ENCODE data around the gene DBP. TPM values are rescaled to one million over a fixed set of nuclear protein-coding genes. Genes with fewer than 3 reads are reported as not detected.

The DBP gene
- total RNA-seq, 6 donors from 2014 or later, result 5.2 to 25.4 (median 10.0) TPM

DNA sequence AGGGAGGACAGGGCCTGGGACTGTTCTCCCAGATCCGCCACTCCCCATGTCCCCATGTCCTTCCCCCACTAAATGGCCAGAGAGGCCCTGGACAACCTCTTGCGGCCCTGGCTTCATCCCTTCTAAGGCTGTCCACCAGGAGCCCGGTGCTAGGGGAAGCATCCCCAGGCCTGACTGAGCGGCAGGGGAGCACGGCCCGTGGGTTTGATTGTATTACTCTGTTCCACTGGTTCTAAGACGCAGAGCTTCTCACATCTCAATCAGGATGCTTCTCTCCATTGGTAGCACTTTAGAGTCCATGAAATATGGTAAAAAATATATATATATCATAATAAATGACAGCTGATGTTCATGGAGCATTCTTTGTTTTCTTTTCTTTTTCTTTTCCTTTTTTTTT is 29.8 kb downstream of the DBP start:
- 90 to 91% methylated on average over 4 to 7 of the region's 7 CpGs for WGBS, 2 donors
- TF ChIP-seq EP300 (IDR thresholded peaks at IDR 0.05), result no peak
- TF ChIP-seq, protein P1, sequence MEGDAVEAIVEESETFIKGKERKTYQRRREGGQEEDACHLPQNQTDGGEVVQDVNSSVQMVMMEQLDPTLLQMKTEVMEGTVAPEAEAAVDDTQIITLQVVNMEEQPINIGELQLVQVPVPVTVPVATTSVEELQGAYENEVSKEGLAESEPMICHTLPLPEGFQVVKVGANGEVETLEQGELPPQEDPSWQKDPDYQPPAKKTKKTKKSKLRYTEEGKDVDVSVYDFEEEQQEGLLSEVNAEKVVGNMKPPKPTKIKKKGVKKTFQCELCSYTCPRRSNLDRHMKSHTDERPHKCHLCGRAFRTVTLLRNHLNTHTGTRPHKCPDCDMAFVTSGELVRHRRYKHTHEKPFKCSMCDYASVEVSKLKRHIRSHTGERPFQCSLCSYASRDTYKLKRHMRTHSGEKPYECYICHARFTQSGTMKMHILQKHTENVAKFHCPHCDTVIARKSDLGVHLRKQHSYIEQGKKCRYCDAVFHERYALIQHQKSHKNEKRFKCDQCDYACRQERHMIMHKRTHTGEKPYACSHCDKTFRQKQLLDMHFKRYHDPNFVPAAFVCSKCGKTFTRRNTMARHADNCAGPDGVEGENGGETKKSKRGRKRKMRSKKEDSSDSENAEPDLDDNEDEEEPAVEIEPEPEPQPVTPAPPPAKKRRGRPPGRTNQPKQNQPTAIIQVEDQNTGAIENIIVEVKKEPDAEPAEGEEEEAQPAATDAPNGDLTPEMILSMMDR (IDR thresholded peaks at IDR 0.05), result no peak
- no peak for TF ChIP-seq POLR2AphosphoS5 (IDR thresholded peaks at IDR 0.05)
- peak in 1 of 2 donors; percentile 51 for DNase-seq
- H3K27ac ChIP-seq, result no peak overlapping the region
- H3K4me3 ChIP-seq, result no peak overlapping the region
- no peaks in the 10 kb centered on the region for H3K4me1 ChIP-seq
- H3K36me3 ChIP-seq, result no peaks in the 10 kb centered on the region
- ATAC-seq (ENCODE audit: low FRiP score in 2 of 2), result no peak
- H3K27me3 ChIP-seq, result no peaks in the 10 kb centered on the region
- H3K9me3 ChIP-seq, result no peaks in the 10 kb centered on the region

DNA sequence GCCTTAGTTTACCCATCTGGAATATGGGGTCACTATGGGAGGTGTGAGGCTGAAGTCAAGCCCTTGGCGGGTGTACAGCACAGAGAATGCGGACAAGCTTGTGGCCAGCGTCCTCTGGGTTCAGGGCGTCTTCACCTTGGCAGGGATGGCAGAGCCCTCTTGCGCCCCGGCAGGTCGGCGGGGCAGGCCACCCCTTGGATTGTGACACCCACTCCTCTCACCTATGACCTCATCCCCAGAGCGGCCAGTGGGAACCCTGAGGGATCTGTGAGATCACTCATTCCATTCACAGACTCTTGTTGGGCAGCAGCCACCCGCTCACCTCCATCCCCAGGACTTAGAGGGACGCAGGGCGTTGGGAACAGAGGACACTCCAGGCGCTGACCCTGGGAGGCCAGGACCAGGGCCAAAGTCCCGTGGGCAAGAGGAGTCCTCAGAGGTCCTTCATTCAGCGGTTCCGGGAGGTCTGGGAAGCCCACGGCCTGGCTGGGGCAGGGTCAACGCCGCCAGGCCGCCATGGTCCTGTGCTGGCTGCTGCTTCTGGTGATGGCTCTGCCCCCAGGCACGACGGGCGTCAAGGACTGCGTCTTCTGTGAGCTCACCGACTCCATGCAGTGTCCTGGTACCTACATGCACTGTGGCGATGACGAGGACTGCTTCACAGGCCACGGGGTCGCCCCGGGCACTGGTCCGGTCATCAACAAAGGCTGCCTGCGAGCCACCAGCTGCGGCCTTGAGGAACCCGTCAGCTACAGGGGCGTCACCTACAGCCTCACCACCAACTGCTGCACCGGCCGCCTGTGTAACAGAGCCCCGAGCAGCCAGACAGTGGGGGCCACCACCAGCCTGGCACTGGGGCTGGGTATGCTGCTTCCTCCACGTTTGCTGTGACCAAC is 30.5 kb downstream of the DBP start, which contains the start of gene SPACA4:
Gene SPACA4, plus strand, starts transcription at position 280 of the 896 bp plus-strand sequence. Its CDS starts 237 bp downstream, at position 517.
- no peaks in the 10 kb centered on the region for H3K4me1 ChIP-seq
- 91 to 92% methylated on average over 14 to 31 of the region's 39 CpGs for WGBS, 2 donors
- H3K9me3 ChIP-seq, result no peaks in the 10 kb centered on the region
- TF ChIP-seq POLR2A (IDR thresholded peaks at IDR 0.05) (no peak), EP300 (IDR thresholded peaks at IDR 0.05) (no peak), POLR2AphosphoS5 (IDR thresholded peaks at IDR 0.05) (no peak)
- TF ChIP-seq, protein P1 (IDR thresholded peaks at IDR 0.05), result no peak
- H3K27ac ChIP-seq, result no peak within 1 kb of the TSS
- H3K36me3 ChIP-seq, result no peaks in the 10 kb centered on the region
- H3K4me3 ChIP-seq, result no peak within 1 kb of the TSS
- H3K27me3 ChIP-seq, result no peaks in the 10 kb centered on the region
- DNase-seq, result peak in 1 of 2 donors; percentile 79
- peak in 1 of 2 donors; percentile 36 for ATAC-seq (ENCODE audit: low FRiP score in 2 of 2)

DNA sequence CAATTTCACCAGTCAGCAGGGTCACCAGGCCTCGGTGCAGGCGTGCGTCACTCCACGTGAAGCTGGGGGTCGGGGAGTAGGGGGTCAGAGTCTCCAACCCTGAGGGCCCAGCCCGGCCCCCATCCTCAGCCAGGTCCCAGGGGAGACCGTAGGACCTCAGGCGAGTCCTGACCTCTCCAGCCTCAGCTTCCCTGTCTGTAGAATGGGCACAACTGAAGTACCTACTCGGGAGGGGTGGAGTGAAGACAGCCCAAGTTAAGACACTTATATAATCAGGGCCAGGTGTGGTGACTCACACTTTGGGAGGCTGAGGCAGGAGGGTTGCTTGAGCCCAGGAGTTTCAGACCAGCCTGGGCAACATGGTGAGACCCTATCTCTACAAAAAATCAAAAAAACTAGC is 33.3 kb downstream of the DBP start:
- no peaks in the 10 kb centered on the region for H3K27me3 ChIP-seq
- 87 to 93% methylated on average over 6 to 8 of the region's 9 CpGs for WGBS, 2 donors
- H3K4me3 ChIP-seq, result no peak overlapping the region
- no peaks in the 10 kb centered on the region for H3K4me1 ChIP-seq
- H3K36me3 ChIP-seq, result no peaks in the 10 kb centered on the region
- no peak overlapping the region for H3K27ac ChIP-seq
- TF ChIP-seq, protein P1 (IDR thresholded peaks at IDR 0.05), result no peak
- TF ChIP-seq POLR2A (IDR thresholded peaks at IDR 0.05) (no peak), EP300 (IDR thresholded peaks at IDR 0.05) (no peak), POLR2AphosphoS5 (IDR thresholded peaks at IDR 0.05) (no peak)
- H3K9me3 ChIP-seq, result no peaks in the 10 kb centered on the region
- ATAC-seq (ENCODE audit: low FRiP score in 2 of 2) (no peak), DNase-seq (no peak)

DNA sequence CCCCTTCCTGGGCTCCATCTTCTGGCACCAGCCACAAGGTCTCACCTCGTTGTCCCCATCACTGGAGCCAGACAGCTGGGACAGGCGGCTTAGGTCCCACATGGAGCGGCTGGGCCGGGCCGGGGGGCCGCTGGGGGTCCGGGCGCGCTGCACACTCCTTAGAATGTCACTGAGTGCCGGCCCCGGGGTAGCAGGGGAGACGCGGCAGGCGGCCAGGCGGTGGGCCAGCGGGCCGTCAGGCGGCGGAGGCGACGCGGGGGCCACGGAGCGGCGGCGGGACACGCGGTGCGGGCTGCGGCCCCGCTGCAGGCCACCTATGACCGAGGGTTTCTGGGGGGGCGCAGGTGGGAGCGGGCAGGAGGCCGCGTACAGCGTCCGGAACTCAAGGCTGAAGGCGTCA is 33.7 kb downstream of the DBP start:
- no peak overlapping the region for H3K4me3 ChIP-seq
- H3K4me1 ChIP-seq, result no peaks in the 10 kb centered on the region
- DNase-seq, result peak in 1 of 2 donors; percentile 83
- H3K27ac ChIP-seq, result no peak overlapping the region
- WGBS, 2 donors, result 86 to 94% methylated on average over 28 to 30 of the region's 39 CpGs
- H3K9me3 ChIP-seq, result no peaks in the 10 kb centered on the region
- TF ChIP-seq EP300 (IDR thresholded peaks at IDR 0.05), result no peak
- no peaks in the 10 kb centered on the region for H3K36me3 ChIP-seq
- H3K27me3 ChIP-seq, result no peaks in the 10 kb centered on the region
- ATAC-seq (ENCODE audit: low FRiP score in 2 of 2), result no peak

DNA sequence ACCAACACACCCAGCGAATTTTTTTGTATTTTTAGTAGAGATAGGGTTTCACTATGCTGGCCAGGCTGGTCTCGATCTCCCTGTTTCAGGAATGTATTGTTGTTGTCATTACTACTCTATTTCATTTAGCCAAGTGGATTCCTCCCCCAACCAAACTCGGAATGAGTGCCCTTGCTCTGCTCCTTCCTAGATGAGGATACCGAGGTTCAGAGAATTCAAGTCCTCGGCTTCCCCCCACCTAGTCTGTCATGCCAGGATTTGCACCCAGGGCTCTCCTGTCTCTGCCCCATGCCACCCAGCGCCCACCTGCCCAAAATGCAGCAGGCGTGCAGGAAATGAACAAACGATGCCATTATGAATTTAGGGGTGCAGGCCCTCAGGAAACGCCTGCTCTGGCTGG is 34.2 kb downstream of the DBP start:
- Histone ChIP-seq H3K36me3 (no peaks in the 10 kb centered on the region), H3K9me3 (no peaks in the 10 kb centered on the region), H3K27ac (no peak overlapping the region), H3K27me3 (no peaks in the 10 kb centered on the region), H3K4me3 (no peak overlapping the region), H3K4me1 (no peaks in the 10 kb centered on the region)
- no peak for DNase-seq
- 78 to 87% methylated on average over 9 of the region's 9 CpGs for WGBS, 2 donors
- no peak for ATAC-seq (ENCODE audit: low FRiP score in 2 of 2)
- no peak for TF ChIP-seq POLR2AphosphoS5 (IDR thresholded peaks at IDR 0.05)
- TF ChIP-seq POLR2A (IDR thresholded peaks at IDR 0.05), result no peak
- TF ChIP-seq EP300 (IDR thresholded peaks at IDR 0.05), result no peak
- TF ChIP-seq, protein P1 (IDR thresholded peaks at IDR 0.05), result no peak
